OCI-LY1 (cell line): ENCODE results near the gene PTPRE.

Experiments
- CTCF ChIP-seq: fragments of 200-600 bp; sonication (generic), shearing (Covaris generic); IDR thresholded peaks from 2 replicates; pipeline ENCODE4 v1.5.1; 2017; ENCODE audit warnings: mild to moderate bottlenecking, antibody characterized with exemption, low read length, moderate library complexity, mixed read lengths
- EZH2 ChIP-seq: fragments of 200-600 bp; sonication (generic), shearing (Covaris generic); IDR thresholded peaks from 2 replicates; pipeline ENCODE4 v1.8.0; 2017; ENCODE audit warnings: borderline replicate concordance, mixed run types, mild to moderate bottlenecking, antibody characterized with exemption, low read length, moderate library complexity, mixed read lengths

DNA sequence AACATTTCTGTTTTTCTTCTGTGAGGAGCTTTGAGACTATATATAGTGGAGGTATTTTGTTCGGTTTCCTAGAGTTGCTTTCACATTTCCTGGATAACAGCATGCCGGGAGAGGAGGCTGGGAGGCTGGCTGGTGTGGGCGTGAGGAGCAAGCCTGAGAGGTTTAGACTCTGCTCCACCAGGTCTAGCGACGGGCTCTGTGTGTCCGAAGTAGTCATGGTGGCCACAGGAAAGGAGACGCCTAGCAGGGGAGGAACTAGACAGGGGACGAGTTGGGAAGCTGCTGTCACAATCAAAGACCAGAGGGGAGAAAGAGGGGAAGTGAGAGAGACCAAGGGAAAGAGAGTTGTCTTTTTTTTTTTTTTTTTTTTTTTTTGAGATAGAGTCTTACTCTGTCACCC is 19.6 kb downstream of the PTPRE start:
- TF ChIP-seq CTCF (no peak), EZH2 (no peak)
